ENCODE data around the gene ALX3.

GRCh38 chr1:110100335-110100734 lies 29.9 kb upstream of the ALX3 start:
- TF ChIP-seq CTCF (IDR thresholded peaks at IDR 0.05; ENCODE audit: low read length) (no peak), EZH2 (IDR thresholded peaks at IDR 0.05; ENCODE audit: borderline replicate concordance, low read length) (no peak)

Data from OCI-LY1 (cell line).